Neuron (in vitro differentiated cells): Measurements from ENCODE around the gene CPLANE2.
"Not testable (repeated sequence)": the region's sequence is repeated elsewhere in the genome, so short reads cannot be mapped to it uniquely, and the experiment has no call there.

ENCODE experiments used
- H2AFZ ChIP-seq: one replicate; pipeline ENCODE4 v1.6.1; 2013; ENCODE audit warnings: low read depth, mild to moderate bottlenecking, inconsistent platforms, low read length, moderate library complexity
- H3K27me3 ChIP-seq: one replicate; pipeline ENCODE4 v1.6.1; 2013; ENCODE audit warnings: low read length; ENCODE audit not compliant: insufficient read depth
- H3K36me3 ChIP-seq: one replicate; pipeline ENCODE4 v1.6.1; 2013; ENCODE audit warnings: low read length; ENCODE audit not compliant: insufficient read depth
- H3K4me1 ChIP-seq: one replicate; pipeline ENCODE4 v1.6.1; 2013; ENCODE audit warnings: low read length; ENCODE audit not compliant: insufficient read depth
- H3K4me3 ChIP-seq: 2 replicates; pipeline ENCODE4 v1.5.1; 2013; ENCODE audit warnings: mild to moderate bottlenecking, low read length, moderate library complexity
- H3K9me3 ChIP-seq: one replicate; pipeline ENCODE4 v1.6.1; 2013; ENCODE audit warnings: low read length

Gene CPLANE2

GRCh38 chr1:16257556-16257955 lies 20.6 kb upstream of the CPLANE2 start:
- not testable (repeated sequence) for H3K4me1 ChIP-seq, H3K27me3 ChIP-seq, H3K9me3 ChIP-seq, H2AFZ ChIP-seq, H3K4me3 ChIP-seq
- peaks cover 38% of the 10 kb centered on the region for H3K36me3 ChIP-seq

GRCh38 chr1:16256478-16256877 lies 19.5 kb upstream of the CPLANE2 start:
- H3K36me3 ChIP-seq: peaks cover 49% of the 10 kb centered on the region
- H3K9me3 ChIP-seq: no peaks in the 10 kb centered on the region
- H2AFZ ChIP-seq: no peak overlapping the region
- H3K4me1 ChIP-seq: no peaks in the 10 kb centered on the region
- no peak overlapping the region for H3K4me3 ChIP-seq
- H3K27me3 ChIP-seq: no peaks in the 10 kb centered on the region

- no peak overlapping the region for H2AFZ ChIP-seq
- H3K27me3 ChIP-seq: no peaks in the 10 kb centered on the region
- no peaks in the 10 kb centered on the region for H3K4me1 ChIP-seq
- H3K9me3 ChIP-seq: no peaks in the 10 kb centered on the region
- H3K36me3 ChIP-seq: peaks cover 65% of the 10 kb centered on the region
- H3K4me3 ChIP-seq: no peak overlapping the region
These were observed 17.4 kb upstream of the CPLANE2 start for GRCh38 chr1:16254263-16254928.

- no peak overlapping the region for H3K4me3 ChIP-seq
- H3K4me1 ChIP-seq: no peaks in the 10 kb centered on the region
- no peak overlapping the region for H2AFZ ChIP-seq
- peaks cover 72% of the 10 kb centered on the region for H3K36me3 ChIP-seq
- H3K27me3 ChIP-seq: no peaks in the 10 kb centered on the region
- no peaks in the 10 kb centered on the region for H3K9me3 ChIP-seq
These were observed 16.4 kb upstream of the CPLANE2 start for GRCh38 chr1:16253332-16253922.

GRCh38 chr1:16252912-16253311 lies 15.9 kb upstream of the CPLANE2 start:
- peaks cover 75% of the 10 kb centered on the region for H3K36me3 ChIP-seq
- H3K4me1 ChIP-seq: no peaks in the 10 kb centered on the region
- no peak overlapping the region for H3K4me3 ChIP-seq
- H3K27me3 ChIP-seq: no peaks in the 10 kb centered on the region
- H3K9me3 ChIP-seq: no peaks in the 10 kb centered on the region
- H2AFZ ChIP-seq: no peak overlapping the region

GRCh38 chr1:16251381-16251780 lies 14.4 kb upstream of the CPLANE2 start:
- Histone ChIP-seq H3K36me3 (peaks cover 81% of the 10 kb centered on the region), H3K4me3 (no peak overlapping the region), H3K9me3 (no peaks in the 10 kb centered on the region), H3K4me1 (no peaks in the 10 kb centered on the region), H3K27me3 (no peaks in the 10 kb centered on the region), H2AFZ (no peak overlapping the region)

- Histone ChIP-seq H2AFZ (no peak overlapping the region), H3K36me3 (peaks cover 76% of the 10 kb centered on the region)
These were observed 13.7 kb upstream of the CPLANE2 start for GRCh38 chr1:16250524-16251251.

GRCh38 chr1:16249596-16250241 lies 12.7 kb upstream of the CPLANE2 start:
- Histone ChIP-seq H3K4me3 (no peak overlapping the region), H3K27me3 (no peaks in the 10 kb centered on the region), H3K9me3 (no peaks in the 10 kb centered on the region), H3K4me1 (no peaks in the 10 kb centered on the region), H2AFZ (no peak overlapping the region), H3K36me3 (peaks cover 69% of the 10 kb centered on the region)

More at GRCh38 chr1:16250524-16251251, 13.7 kb upstream of the CPLANE2 start:
- Histone ChIP-seq H3K27me3 (no peaks in the 10 kb centered on the region), H3K4me1 (no peaks in the 10 kb centered on the region), H3K9me3 (no peaks in the 10 kb centered on the region), H3K4me3 (no peak overlapping the region)

- Histone ChIP-seq H3K4me1 (peaks cover 4% of the 10 kb centered on the region), H3K4me3 (no peak overlapping the region), H3K9me3 (no peaks in the 10 kb centered on the region), H2AFZ (no peak overlapping the region), H3K27me3 (no peaks in the 10 kb centered on the region), H3K36me3 (peaks cover 62% of the 10 kb centered on the region)
These were observed 11.9 kb upstream of the CPLANE2 start for GRCh38 chr1:16248603-16249516.

GRCh38 chr1:16248007-16248436 lies 11.0 kb upstream of the CPLANE2 start:
- Histone ChIP-seq H3K27me3 (no peaks in the 10 kb centered on the region), H3K9me3 (no peaks in the 10 kb centered on the region), H3K4me3 (no peak overlapping the region), H3K36me3 (peaks cover 56% of the 10 kb centered on the region), H3K4me1 (peaks cover 5% of the 10 kb centered on the region), H2AFZ (no peak overlapping the region)

GRCh38 chr1:16247441-16247840 lies 10.5 kb upstream of the CPLANE2 start:
- Histone ChIP-seq H3K9me3 (no peaks in the 10 kb centered on the region), H3K4me1 (peaks cover 5% of the 10 kb centered on the region), H3K36me3 (peaks cover 50% of the 10 kb centered on the region), H2AFZ (no peak overlapping the region), H3K4me3 (no peak overlapping the region), H3K27me3 (no peaks in the 10 kb centered on the region)

GRCh38 chr1:16246961-16247360 lies 10.0 kb upstream of the CPLANE2 start:
- H3K36me3 ChIP-seq: peaks cover 45% of the 10 kb centered on the region
- peaks cover 5% of the 10 kb centered on the region for H3K4me1 ChIP-seq
- H2AFZ ChIP-seq: no peak overlapping the region
- H3K27me3 ChIP-seq: no peaks in the 10 kb centered on the region
- no peaks in the 10 kb centered on the region for H3K9me3 ChIP-seq
- H3K4me3 ChIP-seq: no peak overlapping the region
